DND-41 (cell line): Measurements from ENCODE around the gene NMNAT2.

Experiments
- CTCF ChIP-seq: IDR thresholded peaks from 2 replicates; pipeline ENCODE4 v1.5.1; 2012; ENCODE audit warnings: borderline replicate concordance, low read length, moderate library complexity, mild to moderate bottlenecking; ENCODE audit not compliant: poor library complexity, severe bottlenecking; ENCODE audit errors: extremely low read depth
- EZH2 ChIP-seq: IDR thresholded peaks from 3 replicates; pipeline ENCODE4 v1.6.1; 2012; ENCODE audit warnings: borderline replicate concordance, low read depth, mild to moderate bottlenecking, moderate library complexity, low read length, inconsistent platforms; ENCODE audit not compliant: severe bottlenecking

GRCh38 chr1:183315991-183316758, 102.0 kb downstream of the NMNAT2 start:
- no peak for TF ChIP-seq EZH2
- TF ChIP-seq CTCF: no peak
